Measurements from ENCODE around the gene CDC42BPB.
"Not testable (repeated sequence)": the region's sequence is repeated elsewhere in the genome, so short reads cannot be mapped to it uniquely, and the experiment has no call there.

Gene CDC42BPB

GRCh38 chr14:103052407-103052806 is 4.9 kb downstream of the CDC42BPB start:
- DNase-seq (ENCODE audit: low read depth, low spot score), result no peak

DNA sequence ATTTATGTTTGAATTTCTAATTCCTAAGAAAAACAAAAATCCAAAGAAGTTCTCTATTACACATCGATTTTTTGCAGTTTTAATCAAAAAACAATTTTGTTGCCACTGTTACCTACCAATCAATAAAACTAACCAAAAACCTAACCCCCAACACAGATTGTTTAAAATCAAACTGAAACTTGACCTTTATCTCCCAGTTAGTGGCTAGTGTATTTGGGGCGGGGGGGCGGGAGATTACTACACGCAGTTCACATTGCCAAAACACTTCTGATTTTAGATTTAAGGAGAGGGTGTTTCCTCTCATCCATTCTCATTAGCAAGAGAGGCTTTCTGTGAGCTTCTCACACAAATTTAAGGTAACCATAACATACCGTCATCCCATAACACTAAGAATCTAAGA is 6.4 kb downstream of the CDC42BPB start:
- no peak for DNase-seq (ENCODE audit: low read depth, low spot score)

- DNase-seq (ENCODE audit: low read depth, low spot score), result not testable (repeated sequence)
Observed at GRCh38 chr14:103047453-103047852, 9.9 kb downstream of the CDC42BPB start.

DNA sequence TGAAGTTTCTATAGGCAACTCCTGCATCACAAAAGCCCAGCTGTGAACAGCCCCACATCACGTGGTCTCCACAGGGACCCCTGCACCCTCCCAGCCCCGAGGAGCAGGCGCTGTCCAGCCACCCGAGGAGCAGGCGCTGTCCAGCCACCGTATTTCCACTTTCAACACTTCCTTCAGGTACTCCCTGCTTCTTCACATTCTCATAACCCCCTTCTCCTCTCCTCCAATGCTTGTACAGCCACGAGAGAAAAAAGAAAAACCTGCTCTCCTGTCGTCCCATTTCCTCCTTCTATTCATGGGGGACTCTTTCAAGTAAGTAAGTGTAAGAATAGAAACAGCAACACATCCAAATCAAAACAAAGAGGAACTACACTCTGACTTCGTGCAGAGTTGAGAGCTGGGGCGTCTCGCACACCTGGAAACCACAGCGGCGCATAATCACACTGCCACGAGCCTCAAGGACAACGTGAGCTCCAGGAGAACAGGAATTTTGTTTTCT is 11.9 kb downstream of the CDC42BPB start:
- DNase-seq (ENCODE audit: low read depth, low spot score), result no peak

GRCh38 chr14:103043257-103044015 is 13.9 kb downstream of the CDC42BPB start:
- no peak for DNase-seq (ENCODE audit: low read depth, low spot score)

DNA sequence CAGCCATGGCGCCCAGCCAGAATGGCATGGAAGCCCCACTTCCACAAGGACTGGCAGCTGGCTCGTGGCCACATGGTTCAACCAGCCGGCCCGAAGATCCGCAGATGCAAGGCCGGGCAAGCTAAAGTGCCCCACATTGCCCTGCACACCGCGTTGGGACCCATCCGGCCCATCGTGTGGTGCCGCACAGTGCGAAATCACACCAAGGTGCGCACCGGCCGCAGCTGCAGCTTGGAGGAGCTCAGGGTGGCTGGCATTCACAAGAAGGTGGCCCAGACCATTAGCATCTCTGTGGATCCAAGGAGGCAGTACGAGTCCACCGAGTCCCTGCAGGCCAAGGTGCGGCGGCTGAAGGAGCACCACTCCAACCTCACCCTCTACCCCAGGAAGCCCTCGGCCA is 15.9 kb downstream of the CDC42BPB start:
- no peak for DNase-seq (ENCODE audit: low read depth, low spot score)

DNA sequence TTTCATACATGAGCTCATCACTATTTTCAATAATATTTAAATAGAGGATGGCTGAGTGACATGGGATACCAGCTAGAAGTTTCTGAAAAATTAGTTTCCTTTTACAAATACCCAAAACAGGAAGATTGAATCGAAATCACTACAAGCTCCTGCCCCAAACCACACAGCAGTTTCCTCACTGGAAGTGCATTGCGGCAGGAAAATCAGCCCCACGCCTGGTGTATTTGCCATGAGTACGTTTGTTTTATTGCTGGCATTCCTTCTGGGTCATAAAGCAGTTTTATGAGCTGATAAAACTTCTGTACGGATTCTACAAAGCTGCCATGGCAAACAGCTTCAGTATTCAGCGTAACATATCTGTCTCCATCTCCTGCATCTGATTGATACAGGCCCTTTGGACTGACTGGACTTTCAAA is 23.7 kb downstream of the CDC42BPB start:
- no peak for DNase-seq (ENCODE audit: low read depth, low spot score)

GRCh38 chr14:103031956-103032355 is 25.4 kb downstream of the CDC42BPB start:
- no peak for DNase-seq (ENCODE audit: low read depth, low spot score)

DNA sequence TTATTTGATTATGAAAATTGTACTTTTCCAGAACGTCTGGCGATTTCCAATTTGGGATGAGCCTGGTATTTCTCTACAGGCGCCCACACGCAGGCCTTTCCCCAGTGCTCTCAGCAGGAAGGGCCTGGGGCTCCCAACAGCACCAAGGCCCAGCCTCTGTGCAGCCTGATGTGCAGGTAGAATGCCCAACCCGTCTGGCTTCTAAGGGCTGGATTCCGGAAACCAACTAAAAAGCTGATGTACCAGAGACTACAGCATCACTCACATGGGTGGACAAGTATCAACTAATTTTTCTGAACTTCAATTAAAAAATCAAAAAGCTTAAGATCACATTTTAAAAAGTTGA is 25.8 kb downstream of the CDC42BPB start:
- DNase-seq (ENCODE audit: low read depth, low spot score), result no peak

- no peak for DNase-seq (ENCODE audit: low read depth, low spot score)
Observed at GRCh38 chr14:103030741-103031565, 26.4 kb downstream of the CDC42BPB start.

GRCh38 chr14:103029936-103030335 is 27.4 kb downstream of the CDC42BPB start:
- no peak for DNase-seq (ENCODE audit: low read depth, low spot score)

- no peak for DNase-seq (ENCODE audit: low read depth, low spot score)
Observed at GRCh38 chr14:103028772-103029171, 28.6 kb downstream of the CDC42BPB start.

DNA sequence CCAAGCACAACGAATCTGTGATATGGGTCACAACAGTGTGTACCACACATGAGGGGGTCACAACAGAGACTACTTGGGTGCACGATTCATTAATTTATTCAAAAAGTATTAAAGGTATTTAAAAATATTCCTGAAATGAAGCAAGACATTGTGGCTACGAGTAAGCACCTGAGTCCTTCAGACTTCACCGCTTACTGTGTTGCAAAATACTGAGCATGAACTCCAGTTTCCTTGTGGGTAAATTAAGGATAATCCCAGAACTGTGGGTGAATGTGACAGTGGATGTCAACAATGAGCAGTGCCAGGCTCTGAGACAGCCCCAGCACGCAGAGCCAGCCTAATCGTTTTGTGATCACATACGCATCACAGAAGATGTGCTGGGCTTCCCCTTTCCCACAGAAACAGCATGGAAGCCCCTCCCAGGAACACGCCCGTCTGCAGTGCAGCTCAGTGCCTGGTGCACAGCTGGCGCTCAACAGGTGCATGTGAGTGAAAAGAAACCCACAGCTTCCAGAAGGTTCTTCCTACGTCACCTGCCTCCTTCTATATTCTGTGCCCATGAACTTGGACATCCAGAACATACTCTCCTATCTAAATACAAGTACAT is 29.1 kb downstream of the CDC42BPB start:
- no peak for DNase-seq (ENCODE audit: low read depth, low spot score)

GRCh38 chr14:103027451-103027850 is 29.9 kb downstream of the CDC42BPB start:
- no peak for DNase-seq (ENCODE audit: low read depth, low spot score)

GRCh38 chr14:103026988-103027387 is 30.4 kb downstream of the CDC42BPB start:
- no peak for DNase-seq (ENCODE audit: low read depth, low spot score)

- not testable (repeated sequence) for DNase-seq (ENCODE audit: low read depth, low spot score)
Observed at GRCh38 chr14:103026196-103026595, 31.2 kb downstream of the CDC42BPB start.

DNA sequence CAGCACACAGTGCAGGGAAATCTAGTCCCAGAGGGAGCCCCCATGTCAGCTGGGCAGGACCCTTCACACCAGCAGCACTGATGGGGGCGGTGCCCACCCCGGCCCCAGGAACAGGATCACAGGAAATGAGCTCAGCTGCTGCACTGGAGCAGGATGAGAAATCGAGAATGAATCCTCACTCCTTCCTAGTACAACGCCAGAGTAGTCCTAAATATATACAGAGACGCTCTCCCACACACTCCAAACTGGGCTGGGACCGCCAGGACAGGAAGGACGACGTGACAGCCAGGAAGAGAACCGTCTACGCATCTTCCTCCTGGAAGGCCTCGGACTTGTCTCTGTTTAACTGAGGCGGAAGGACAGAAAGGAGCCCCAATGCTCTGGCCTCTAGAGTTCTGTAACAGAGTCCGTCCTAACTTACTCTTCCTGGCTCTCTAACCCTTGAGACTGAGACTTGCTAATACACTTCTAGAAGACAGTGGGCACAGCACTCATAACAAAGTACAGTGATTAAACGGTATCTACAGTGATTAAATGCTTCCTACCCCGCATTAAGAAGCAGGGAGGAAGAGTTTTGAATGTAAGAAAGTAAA is 33.4 kb downstream of the CDC42BPB start:
- no peak for DNase-seq (ENCODE audit: low read depth, low spot score)

- no peak for DNase-seq (ENCODE audit: low read depth, low spot score)
Observed at GRCh38 chr14:103022685-103023044, 34.7 kb downstream of the CDC42BPB start.

DNA sequence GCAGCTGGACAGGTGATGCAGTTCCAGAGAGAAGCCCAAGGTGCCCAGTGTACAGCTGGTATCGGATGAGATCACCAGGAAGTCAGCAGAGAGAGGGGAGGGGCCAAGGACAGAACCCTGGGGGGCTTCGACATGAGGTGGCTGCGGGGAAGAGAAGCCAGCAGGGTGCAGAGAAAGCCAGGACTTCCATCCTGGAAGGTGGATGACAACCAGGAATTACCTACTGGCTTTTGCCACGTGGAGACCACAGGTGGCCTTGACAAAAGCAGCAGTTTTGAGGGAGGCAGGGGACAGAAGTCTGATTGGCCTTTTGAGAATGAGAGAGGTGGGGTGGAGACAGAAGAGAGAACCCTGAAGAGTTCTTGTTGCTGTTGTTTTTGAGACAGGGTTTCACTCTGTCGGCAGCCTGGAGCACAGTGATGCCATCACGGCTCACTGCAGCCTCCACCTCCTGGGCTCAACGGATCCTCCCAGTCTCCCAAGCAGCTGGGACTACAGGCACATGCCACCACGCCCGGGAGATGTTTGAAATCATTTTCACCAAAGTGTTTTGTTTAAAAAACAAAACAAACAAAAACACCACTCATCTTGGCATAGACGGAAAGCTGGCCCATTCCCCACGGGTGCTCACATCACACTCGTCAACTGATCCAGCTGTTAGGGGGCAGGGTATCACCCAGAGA is 35.2 kb downstream of the CDC42BPB start:
- no peak for DNase-seq (ENCODE audit: low read depth, low spot score)

DNA sequence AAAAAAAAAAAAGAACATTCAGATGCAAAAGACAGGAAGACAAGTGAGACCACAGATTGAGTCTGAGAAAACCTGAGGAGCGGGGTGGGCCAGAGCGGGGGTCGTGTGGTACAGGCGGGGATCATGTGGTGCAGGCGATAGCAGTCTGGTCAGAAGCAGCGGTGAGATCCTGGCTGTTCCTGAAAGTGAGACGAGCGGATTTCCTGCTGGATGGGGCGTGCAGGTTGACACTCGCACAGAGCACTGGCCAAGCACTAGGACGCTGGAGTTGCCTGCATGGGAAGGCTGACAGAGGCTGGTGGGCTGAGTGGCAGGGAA is 35.7 kb downstream of the CDC42BPB start:
- no peak for DNase-seq (ENCODE audit: low read depth, low spot score)

- no peak for DNase-seq (ENCODE audit: low read depth, low spot score)
Observed at GRCh38 chr14:103020271-103021170, 36.8 kb downstream of the CDC42BPB start.
